H1 (cell line): ENCODE measurements around the gene ZNF407. TPM values are rescaled to one million over a fixed set of nuclear protein-coding genes. Genes with fewer than 3 reads are reported as not detected.

Experiments
- CHD1 ChIP-seq: IDR thresholded peaks from 2 replicates; pipeline ENCODE4 v1.6.1; 2012; ENCODE audit warnings: low read depth, low read length, improper control_type of control experiment
- EGR1 ChIP-seq: IDR thresholded peaks from 2 replicates; pipeline ENCODE4 v1.6.1; 2011; ENCODE audit warnings: low read depth, low read length, borderline replicate concordance
- NANOG ChIP-seq: IDR thresholded peaks from 2 replicates; pipeline ENCODE4 v1.6.1; 2011; ENCODE audit warnings: low read length, low read depth, mild to moderate bottlenecking, inconsistent platforms; ENCODE audit not compliant: insufficient read depth, poor library complexity, severe bottlenecking
- RAD21 ChIP-seq, 2 experiments: IDR thresholded peaks in 1 of 2; conservative IDR thresholded peaks in 1 of 2; 2 replicates each; pipeline ENCODE4 v1.6.1; 2011; ENCODE audit warnings: low read depth in 2 of 2, low read length in 2 of 2, improper control_type of control experiment in 1 of 2, inconsistent platforms in 1 of 2, mild to moderate bottlenecking in 1 of 2, moderate library complexity in 1 of 2
- RNF2 ChIP-seq: fragments of 200-900, 300-1000 bp; sonication (generic); IDR thresholded peaks from 2 replicates; pipeline ENCODE4 v1.7.1; 2016; ENCODE audit warnings: borderline replicate concordance, low read depth, mild to moderate bottlenecking, antibody characterized with exemption, low read length; ENCODE audit not compliant: poor library complexity, severe bottlenecking; ENCODE audit errors: missing control alignments
- ZNF274 ChIP-seq: IDR thresholded peaks from 2 replicates; pipeline ENCODE4 v1.7.0; 2012; ENCODE audit warnings: low read length, borderline replicate concordance; ENCODE audit errors: extremely low read depth
- polyA plus RNA-seq, 7 experiments: library from polyadenylated mRNA; depleted of rRNA in 3 of 7; stranded (reverse) in 5 of 7; unstranded in 2 of 7; fragments of >200 nt in 5 of 7; fragments of 200-250 nt in 2 of 7; gene quantifications; 1 replicate in 5 of 7; 2 replicates in 1 of 7; 4 replicates in 1 of 7; pipeline versions ENCODE4 v1.2.1 to v1.2.3, GENCODE V29; 2011 to 2013; ENCODE audit warnings: missing spikeins in 2 of 7, mixed read lengths in 2 of 7
- total RNA-seq: library from RNA; stranded (reverse); fragmentation: NEBNext Ultra II Directional; extraction: Animal tissue kit (Norgen Biotek cat#: 25700); gene quantifications from 2 replicates; pipeline ENCODE4 v1.2.1, GENCODE V29; 2021
- TF ChIP-seq, protein P1 (sequence below): fragments of 300-600 bp; sonication (generic); IDR thresholded peaks from 2 replicates; pipeline ENCODE4 v1.7.1; 2012; ENCODE audit warnings: low read length, moderate library complexity, mild to moderate bottlenecking, inconsistent platforms; ENCODE audit not compliant: insufficient replicate concordance
- TF ChIP-seq, protein P2 (sequence below): IDR thresholded peaks from 2 replicates; pipeline ENCODE4 v1.6.1; 2011; ENCODE audit warnings: low read depth, mild to moderate bottlenecking, low read length; ENCODE audit not compliant: insufficient read depth

Gene ZNF407
- total and polyA plus RNA-seq, 2 of the 8 experiments (the other 6 are each of a cell fraction or from before 2014, with no cell fraction given) = 1.5 to 6.8 TPM

DNA sequence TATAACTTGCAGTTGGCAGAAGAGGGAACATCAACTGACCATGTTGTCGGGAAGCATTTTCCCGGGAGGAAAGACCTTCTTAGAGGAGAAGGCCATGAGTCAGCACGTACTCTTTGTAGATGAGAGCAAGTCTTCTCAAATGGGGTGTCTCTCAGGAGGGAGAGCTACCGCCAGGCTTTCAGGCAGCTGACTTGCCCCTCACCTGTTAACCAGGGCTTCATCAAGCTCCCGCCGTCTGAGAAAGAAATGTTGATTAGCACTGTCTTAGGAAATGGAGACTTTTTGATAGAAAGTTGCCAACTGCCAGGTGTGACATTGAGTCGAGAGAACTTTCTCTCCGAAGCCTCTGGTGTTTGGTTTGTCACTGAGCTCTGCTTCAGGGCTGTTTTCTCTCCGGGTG lies 196.1 kb downstream of the ZNF407 start (continued):
- TF ChIP-seq, protein P1, sequence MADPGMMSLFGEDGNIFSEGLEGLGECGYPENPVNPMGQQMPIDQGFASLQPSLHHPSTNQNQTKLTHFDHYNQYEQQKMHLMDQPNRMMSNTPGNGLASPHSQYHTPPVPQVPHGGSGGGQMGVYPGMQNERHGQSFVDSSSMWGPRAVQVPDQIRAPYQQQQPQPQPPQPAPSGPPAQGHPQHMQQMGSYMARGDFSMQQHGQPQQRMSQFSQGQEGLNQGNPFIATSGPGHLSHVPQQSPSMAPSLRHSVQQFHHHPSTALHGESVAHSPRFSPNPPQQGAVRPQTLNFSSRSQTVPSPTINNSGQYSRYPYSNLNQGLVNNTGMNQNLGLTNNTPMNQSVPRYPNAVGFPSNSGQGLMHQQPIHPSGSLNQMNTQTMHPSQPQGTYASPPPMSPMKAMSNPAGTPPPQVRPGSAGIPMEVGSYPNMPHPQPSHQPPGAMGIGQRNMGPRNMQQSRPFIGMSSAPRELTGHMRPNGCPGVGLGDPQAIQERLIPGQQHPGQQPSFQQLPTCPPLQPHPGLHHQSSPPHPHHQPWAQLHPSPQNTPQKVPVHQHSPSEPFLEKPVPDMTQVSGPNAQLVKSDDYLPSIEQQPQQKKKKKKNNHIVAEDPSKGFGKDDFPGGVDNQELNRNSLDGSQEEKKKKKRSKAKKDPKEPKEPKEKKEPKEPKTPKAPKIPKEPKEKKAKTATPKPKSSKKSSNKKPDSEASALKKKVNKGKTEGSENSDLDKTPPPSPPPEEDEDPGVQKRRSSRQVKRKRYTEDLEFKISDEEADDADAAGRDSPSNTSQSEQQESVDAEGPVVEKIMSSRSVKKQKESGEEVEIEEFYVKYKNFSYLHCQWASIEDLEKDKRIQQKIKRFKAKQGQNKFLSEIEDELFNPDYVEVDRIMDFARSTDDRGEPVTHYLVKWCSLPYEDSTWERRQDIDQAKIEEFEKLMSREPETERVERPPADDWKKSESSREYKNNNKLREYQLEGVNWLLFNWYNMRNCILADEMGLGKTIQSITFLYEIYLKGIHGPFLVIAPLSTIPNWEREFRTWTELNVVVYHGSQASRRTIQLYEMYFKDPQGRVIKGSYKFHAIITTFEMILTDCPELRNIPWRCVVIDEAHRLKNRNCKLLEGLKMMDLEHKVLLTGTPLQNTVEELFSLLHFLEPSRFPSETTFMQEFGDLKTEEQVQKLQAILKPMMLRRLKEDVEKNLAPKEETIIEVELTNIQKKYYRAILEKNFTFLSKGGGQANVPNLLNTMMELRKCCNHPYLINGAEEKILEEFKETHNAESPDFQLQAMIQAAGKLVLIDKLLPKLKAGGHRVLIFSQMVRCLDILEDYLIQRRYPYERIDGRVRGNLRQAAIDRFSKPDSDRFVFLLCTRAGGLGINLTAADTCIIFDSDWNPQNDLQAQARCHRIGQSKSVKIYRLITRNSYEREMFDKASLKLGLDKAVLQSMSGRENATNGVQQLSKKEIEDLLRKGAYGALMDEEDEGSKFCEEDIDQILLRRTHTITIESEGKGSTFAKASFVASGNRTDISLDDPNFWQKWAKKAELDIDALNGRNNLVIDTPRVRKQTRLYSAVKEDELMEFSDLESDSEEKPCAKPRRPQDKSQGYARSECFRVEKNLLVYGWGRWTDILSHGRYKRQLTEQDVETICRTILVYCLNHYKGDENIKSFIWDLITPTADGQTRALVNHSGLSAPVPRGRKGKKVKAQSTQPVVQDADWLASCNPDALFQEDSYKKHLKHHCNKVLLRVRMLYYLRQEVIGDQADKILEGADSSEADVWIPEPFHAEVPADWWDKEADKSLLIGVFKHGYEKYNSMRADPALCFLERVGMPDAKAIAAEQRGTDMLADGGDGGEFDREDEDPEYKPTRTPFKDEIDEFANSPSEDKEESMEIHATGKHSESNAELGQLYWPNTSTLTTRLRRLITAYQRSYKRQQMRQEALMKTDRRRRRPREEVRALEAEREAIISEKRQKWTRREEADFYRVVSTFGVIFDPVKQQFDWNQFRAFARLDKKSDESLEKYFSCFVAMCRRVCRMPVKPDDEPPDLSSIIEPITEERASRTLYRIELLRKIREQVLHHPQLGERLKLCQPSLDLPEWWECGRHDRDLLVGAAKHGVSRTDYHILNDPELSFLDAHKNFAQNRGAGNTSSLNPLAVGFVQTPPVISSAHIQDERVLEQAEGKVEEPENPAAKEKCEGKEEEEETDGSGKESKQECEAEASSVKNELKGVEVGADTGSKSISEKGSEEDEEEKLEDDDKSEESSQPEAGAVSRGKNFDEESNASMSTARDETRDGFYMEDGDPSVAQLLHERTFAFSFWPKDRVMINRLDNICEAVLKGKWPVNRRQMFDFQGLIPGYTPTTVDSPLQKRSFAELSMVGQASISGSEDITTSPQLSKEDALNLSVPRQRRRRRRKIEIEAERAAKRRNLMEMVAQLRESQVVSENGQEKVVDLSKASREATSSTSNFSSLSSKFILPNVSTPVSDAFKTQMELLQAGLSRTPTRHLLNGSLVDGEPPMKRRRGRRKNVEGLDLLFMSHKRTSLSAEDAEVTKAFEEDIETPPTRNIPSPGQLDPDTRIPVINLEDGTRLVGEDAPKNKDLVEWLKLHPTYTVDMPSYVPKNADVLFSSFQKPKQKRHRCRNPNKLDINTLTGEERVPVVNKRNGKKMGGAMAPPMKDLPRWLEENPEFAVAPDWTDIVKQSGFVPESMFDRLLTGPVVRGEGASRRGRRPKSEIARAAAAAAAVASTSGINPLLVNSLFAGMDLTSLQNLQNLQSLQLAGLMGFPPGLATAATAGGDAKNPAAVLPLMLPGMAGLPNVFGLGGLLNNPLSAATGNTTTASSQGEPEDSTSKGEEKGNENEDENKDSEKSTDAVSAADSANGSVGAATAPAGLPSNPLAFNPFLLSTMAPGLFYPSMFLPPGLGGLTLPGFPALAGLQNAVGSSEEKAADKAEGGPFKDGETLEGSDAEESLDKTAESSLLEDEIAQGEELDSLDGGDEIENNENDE = no peak
- TF ChIP-seq, protein P2, sequence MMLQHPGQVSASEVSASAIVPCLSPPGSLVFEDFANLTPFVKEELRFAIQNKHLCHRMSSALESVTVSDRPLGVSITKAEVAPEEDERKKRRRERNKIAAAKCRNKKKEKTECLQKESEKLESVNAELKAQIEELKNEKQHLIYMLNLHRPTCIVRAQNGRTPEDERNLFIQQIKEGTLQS = no peak
- TF ChIP-seq NANOG (no peak), ZNF274 (no peak), RAD21 (IDR thresholded peaks at IDR 0.05 in 1 of 2, conservative IDR thresholded peaks at IDR 0.05 in 1 of 2; ENCODE audit: low read depth in 2 of 2, low read length in 2 of 2) (no peak), EGR1 (no peak), CHD1 (no peak), RNF2 (no peak)
